Mesendoderm (in vitro differentiated cells): ENCODE data around the gene TMEFF1.

ENCODE experiments used
- DNase-seq: peaks from one replicate; pipeline ENCODE4 v3.0.0; 2013
- H2AK5ac ChIP-seq: 2 replicates; pipeline ENCODE4 v1.6.1; 2013; ENCODE audit warnings: low read length, inconsistent platforms
- H2BK120ac ChIP-seq: 2 replicates; pipeline ENCODE4 v1.6.1; 2013; ENCODE audit warnings: low read depth, mild to moderate bottlenecking, low read length, moderate library complexity, mixed read lengths
- H2BK15ac ChIP-seq: replicated peaks from 2 replicates; pipeline ENCODE4 v1.6.1; 2013; ENCODE audit warnings: low read depth, mild to moderate bottlenecking, moderate library complexity
- H2BK5ac ChIP-seq: 2 replicates; pipeline ENCODE4 v1.6.1; 2013; ENCODE audit warnings: low read length, inconsistent platforms
- H3K18ac ChIP-seq: 2 replicates; pipeline ENCODE4 v1.6.1; 2013; ENCODE audit warnings: mild to moderate bottlenecking, low read length, mixed read lengths
- H3K23ac ChIP-seq: one replicate; pipeline ENCODE4 v1.6.1; 2013; ENCODE audit warnings: low read length
- H3K27ac ChIP-seq: 2 replicates; pipeline ENCODE4 v1.5.1; 2013; ENCODE audit warnings: low read depth, mild to moderate bottlenecking, inconsistent platforms, low read length, moderate library complexity
- H3K27me3 ChIP-seq: 2 replicates; pipeline ENCODE4 v1.6.1; 2013; ENCODE audit warnings: low read length, control low read depth, mild to moderate bottlenecking, inconsistent platforms; ENCODE audit not compliant: insufficient read depth, poor library complexity
- H3K36me3 ChIP-seq: 2 replicates; pipeline ENCODE4 v1.6.1; 2013; ENCODE audit warnings: low read length, inconsistent platforms; ENCODE audit not compliant: control insufficient read depth, insufficient read depth
- H3K4ac ChIP-seq: one replicate; pipeline ENCODE4 v1.6.1; 2013; ENCODE audit warnings: low read depth, mild to moderate bottlenecking, low read length, moderate library complexity
- H3K4me1 ChIP-seq: 2 replicates; pipeline ENCODE4 v1.6.1; 2013; ENCODE audit warnings: low read depth, low read length, inconsistent platforms; ENCODE audit not compliant: control insufficient read depth
- H3K4me2 ChIP-seq: 2 replicates; pipeline ENCODE4 v1.6.1; 2013; ENCODE audit warnings: low read length
- H3K4me3 ChIP-seq: 2 replicates; pipeline ENCODE4 v1.5.1; 2013; ENCODE audit warnings: mild to moderate bottlenecking, low read length
- H3K56ac ChIP-seq: one replicate; pipeline ENCODE4 v1.6.1; 2013; ENCODE audit warnings: low read length
- H3K79me1 ChIP-seq: 2 replicates; pipeline ENCODE4 v1.6.1; 2013; ENCODE audit warnings: low read length, inconsistent platforms
- H3K79me2 ChIP-seq: 2 replicates; pipeline ENCODE4 v1.6.1; 2013; ENCODE audit warnings: mild to moderate bottlenecking, low read length; ENCODE audit not compliant: control insufficient read depth, insufficient read depth
- H3K9ac ChIP-seq: 2 replicates; pipeline ENCODE4 v1.6.1; 2013; ENCODE audit warnings: low read length, inconsistent platforms
- H4K5ac ChIP-seq: one replicate; pipeline ENCODE4 v1.6.1; 2013; ENCODE audit warnings: low read length
- H4K8ac ChIP-seq: one replicate; pipeline ENCODE4 v1.6.1; 2013; ENCODE audit warnings: low read depth, mild to moderate bottlenecking, control low read depth, low read length, moderate library complexity
- WGBS: extraction: QIAGEN DNeasy Blood & Tissue Kit; methylation state at CpG from one replicate; pipeline ENCODE4 v1.1.7; 2013; ENCODE audit warnings: low lambda C conversion rate, missing lambda C conversion rate; ENCODE audit not compliant: insufficient coverage; ENCODE audit errors: extremely low coverage; 5-methylcytosine and 5-hydroxymethylcytosine counted together

The TMEFF1 gene

DNA sequence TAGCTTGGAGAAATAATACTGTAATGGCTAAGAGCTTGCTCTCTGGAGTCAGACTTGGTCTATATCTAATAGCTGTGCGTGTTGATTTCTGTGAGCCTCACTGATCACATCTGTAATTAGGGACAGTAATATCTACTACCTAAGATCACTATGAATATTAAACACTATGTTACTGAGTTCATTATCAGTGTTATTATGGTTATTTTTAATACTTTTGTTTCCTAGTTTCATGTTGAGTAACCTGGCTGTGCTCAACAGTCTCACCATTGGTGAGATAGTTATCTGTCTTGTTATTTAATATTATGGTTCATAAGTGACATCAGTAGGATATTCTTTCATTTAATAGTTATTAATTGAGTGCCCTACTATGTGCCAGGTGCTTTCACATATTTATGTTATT is 82.5 kb downstream of the TMEFF1 start:
- H3K23ac ChIP-seq, result no peak overlapping the region
- no peaks in the 10 kb centered on the region for H3K79me2 ChIP-seq
- H3K18ac ChIP-seq, result no peak overlapping the region
- no peaks in the 10 kb centered on the region for H3K27me3 ChIP-seq
- DNase-seq, result no peak
- peaks cover 2% of the 10 kb centered on the region for H3K79me1 ChIP-seq
- H3K56ac ChIP-seq, result no peak overlapping the region
- no peak overlapping the region for H2BK5ac ChIP-seq
- H3K4me1 ChIP-seq, result no peaks in the 10 kb centered on the region
- no peak overlapping the region for H3K4me3 ChIP-seq
- no peak overlapping the region for H3K9ac ChIP-seq
- no peak overlapping the region for H2BK15ac ChIP-seq
- H2AK5ac ChIP-seq, result no peak overlapping the region
- H4K8ac ChIP-seq, result no peak overlapping the region
- H3K27ac ChIP-seq, result no peak overlapping the region
- H2BK120ac ChIP-seq, result no peak overlapping the region
- no peaks in the 10 kb centered on the region for H3K36me3 ChIP-seq
- H3K4me2 ChIP-seq, result no peak overlapping the region
- H4K5ac ChIP-seq, result no peak overlapping the region
- no CpG with 5 or more reads among the region's 1 CpG for WGBS
- H3K4ac ChIP-seq, result no peak overlapping the region

DNA sequence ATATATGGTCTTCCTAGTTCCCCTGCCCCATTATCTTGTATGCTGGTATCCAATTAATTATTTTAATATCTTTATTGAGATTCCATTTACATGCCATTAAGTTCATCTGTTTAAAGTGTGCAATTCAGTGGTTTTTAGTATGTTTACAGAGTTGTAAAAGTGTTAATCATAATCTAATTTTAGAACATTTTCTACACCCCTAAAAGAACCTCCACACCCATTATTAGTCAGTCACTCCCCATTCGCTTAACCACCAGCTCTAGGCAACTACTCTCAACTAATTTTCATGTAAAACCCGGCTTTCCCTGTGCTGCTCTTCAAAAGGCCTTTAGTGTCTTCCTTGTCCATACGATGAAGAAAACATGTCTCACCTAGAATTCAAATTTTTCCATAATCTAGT is 84.1 kb downstream of the TMEFF1 start:
- Histone ChIP-seq H3K79me1 (peaks cover 2% of the 10 kb centered on the region), H3K27ac (no peak overlapping the region), H3K27me3 (no peaks in the 10 kb centered on the region), H3K23ac (no peak overlapping the region), H2AK5ac (no peak overlapping the region), H3K9ac (no peak overlapping the region), H4K5ac (no peak overlapping the region), H3K4me3 (no peak overlapping the region), H3K18ac (no peak overlapping the region), H3K4ac (no peak overlapping the region), H2BK5ac (no peak overlapping the region), H3K4me2 (no peak overlapping the region), H4K8ac (no peak overlapping the region), H2BK120ac (no peak overlapping the region), H3K79me2 (no peaks in the 10 kb centered on the region), H2BK15ac (no peak overlapping the region), H3K56ac (no peak overlapping the region), H3K36me3 (no peaks in the 10 kb centered on the region), H3K4me1 (no peaks in the 10 kb centered on the region)
- no peak for DNase-seq
- no CpG with 5 or more reads among the region's 3 CpGs for WGBS

DNA sequence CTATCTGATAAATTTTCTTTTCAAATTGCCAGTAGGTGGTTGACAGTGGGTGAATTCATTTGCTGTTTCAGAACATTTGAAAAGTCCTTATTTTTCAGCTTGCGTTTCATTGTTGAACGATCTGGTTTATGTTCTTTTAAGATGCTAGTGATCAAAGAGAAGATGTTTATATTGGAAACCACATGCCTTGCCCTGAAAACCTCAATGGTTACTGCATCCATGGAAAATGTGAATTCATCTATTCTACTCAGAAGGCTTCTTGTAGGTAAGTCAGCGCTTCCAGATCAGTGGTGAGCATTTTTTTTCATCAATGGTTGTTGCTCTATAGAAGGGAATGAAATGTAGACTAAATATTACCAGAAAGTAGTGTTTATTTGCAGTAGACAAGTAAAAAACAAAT is 88.3 kb downstream of the TMEFF1 start:
- no peaks in the 10 kb centered on the region for H3K36me3 ChIP-seq
- H3K27me3 ChIP-seq, result no peaks in the 10 kb centered on the region
- no peak overlapping the region for H4K5ac ChIP-seq
- H3K56ac ChIP-seq, result no peak overlapping the region
- no peaks in the 10 kb centered on the region for H3K79me2 ChIP-seq
- no peak overlapping the region for H2BK5ac ChIP-seq
- H3K4me2 ChIP-seq, result no peak overlapping the region
- H3K4ac ChIP-seq, result no peak overlapping the region
- H2BK15ac ChIP-seq, result no peak overlapping the region
- H3K27ac ChIP-seq, result no peak overlapping the region
- no CpG with 5 or more reads among the region's 3 CpGs for WGBS
- H3K4me3 ChIP-seq, result no peak overlapping the region
- H3K18ac ChIP-seq, result no peak overlapping the region
- no peak overlapping the region for H2AK5ac ChIP-seq
- no peaks in the 10 kb centered on the region for H3K79me1 ChIP-seq
- H3K9ac ChIP-seq, result no peak overlapping the region
- no peak overlapping the region for H2BK120ac ChIP-seq
- DNase-seq, result no peak
- H4K8ac ChIP-seq, result no peak overlapping the region
- no peak overlapping the region for H3K23ac ChIP-seq
- H3K4me1 ChIP-seq, result peaks cover 11% of the 10 kb centered on the region

- Histone ChIP-seq H3K56ac (no peak overlapping the region), H2AK5ac (no peak overlapping the region), H3K4me1 (peaks cover 11% of the 10 kb centered on the region), H3K18ac (no peak overlapping the region), H3K36me3 (no peaks in the 10 kb centered on the region), H3K79me2 (no peaks in the 10 kb centered on the region), H2BK5ac (no peak overlapping the region), H2BK120ac (no peak overlapping the region), H4K8ac (no peak overlapping the region), H3K27me3 (no peaks in the 10 kb centered on the region), H2BK15ac (no peak overlapping the region), H4K5ac (no peak overlapping the region), H3K79me1 (peaks cover 3% of the 10 kb centered on the region), H3K4me2 (no peak overlapping the region), H3K27ac (no peak overlapping the region), H3K23ac (no peak overlapping the region), H3K4ac (no peak overlapping the region), H3K4me3 (no peak overlapping the region), H3K9ac (no peak overlapping the region)
- no peak for DNase-seq
- WGBS, result no CpG with 5 or more reads among the region's 3 CpGs
Measured at GRCh38 chr9:100567856-100568255, 94.9 kb downstream of the TMEFF1 start.

DNA sequence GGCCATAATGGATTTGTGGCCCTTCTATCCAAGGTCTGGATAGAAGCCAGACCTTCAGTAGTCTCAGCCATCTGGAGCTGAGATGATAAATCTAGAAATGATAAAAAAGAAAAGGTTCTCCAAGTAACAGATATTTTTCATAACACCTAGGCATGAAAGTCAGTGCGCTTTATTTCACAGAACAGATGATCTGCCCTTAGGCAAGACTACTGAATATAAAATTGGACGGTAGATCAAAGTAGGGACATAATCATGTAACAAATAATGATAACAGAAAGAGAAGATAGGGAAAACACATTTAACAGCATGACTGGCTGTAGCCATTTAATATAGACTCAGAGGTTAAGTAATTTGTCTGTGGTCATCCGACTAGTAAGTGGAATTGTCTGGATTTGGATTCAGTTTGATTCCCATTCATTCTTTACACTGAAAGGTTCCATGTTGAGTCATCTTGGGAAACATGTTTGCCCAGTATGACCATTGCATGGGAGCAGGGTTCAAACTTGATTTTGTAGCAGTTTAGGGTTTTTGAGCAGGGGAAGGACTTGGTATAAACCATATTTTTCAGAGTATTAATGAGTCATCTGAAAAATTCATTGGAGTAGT is 100.8 kb downstream of the TMEFF1 start:
- H3K4me2 ChIP-seq, result no peak overlapping the region
- no CpG with 5 or more reads among the region's 3 CpGs for WGBS
- H3K36me3 ChIP-seq, result no peaks in the 10 kb centered on the region

GRCh38 chr9:100575006-100575405 is 102.1 kb downstream of the TMEFF1 start:
- H3K4me3 ChIP-seq, result no peak overlapping the region
- H3K27me3 ChIP-seq, result no peaks in the 10 kb centered on the region
- H3K4me2 ChIP-seq, result no peak overlapping the region
- no peak overlapping the region for H3K56ac ChIP-seq
- no peak overlapping the region for H2AK5ac ChIP-seq
- no peak overlapping the region for H2BK5ac ChIP-seq
- no peaks in the 10 kb centered on the region for H3K79me1 ChIP-seq
- H3K79me2 ChIP-seq, result no peaks in the 10 kb centered on the region
- no CpG with 5 or more reads among the region's 4 CpGs for WGBS
- H4K8ac ChIP-seq, result no peak overlapping the region
- H4K5ac ChIP-seq, result no peak overlapping the region
- H3K4ac ChIP-seq, result no peak overlapping the region
- no peaks in the 10 kb centered on the region for H3K36me3 ChIP-seq
- H3K27ac ChIP-seq, result no peak overlapping the region
- DNase-seq, result no peak
- no peak overlapping the region for H3K18ac ChIP-seq
- no peaks in the 10 kb centered on the region for H3K4me1 ChIP-seq
- H2BK15ac ChIP-seq, result no peak overlapping the region
- no peak overlapping the region for H3K23ac ChIP-seq
- no peak overlapping the region for H3K9ac ChIP-seq
- H2BK120ac ChIP-seq, result no peak overlapping the region

More for the DNA sequence above, 100.8 kb downstream of the TMEFF1 start:
- H3K9ac ChIP-seq, result no peak overlapping the region
- peaks cover 3% of the 10 kb centered on the region for H3K79me1 ChIP-seq
- no peak overlapping the region for H4K5ac ChIP-seq
- H2BK15ac ChIP-seq, result no peak overlapping the region
- no peaks in the 10 kb centered on the region for H3K79me2 ChIP-seq
- no peak overlapping the region for H3K23ac ChIP-seq
- no peak overlapping the region for H4K8ac ChIP-seq
- H3K56ac ChIP-seq, result no peak overlapping the region
- no peak overlapping the region for H3K27ac ChIP-seq
- H3K27me3 ChIP-seq, result no peaks in the 10 kb centered on the region
- DNase-seq, result no peak
- H3K4me3 ChIP-seq, result no peak overlapping the region
- no peak overlapping the region for H3K18ac ChIP-seq
- no peaks in the 10 kb centered on the region for H3K4me1 ChIP-seq
- no peak overlapping the region for H2BK120ac ChIP-seq
- no peak overlapping the region for H2BK5ac ChIP-seq
- H2AK5ac ChIP-seq, result no peak overlapping the region
- no peak overlapping the region for H3K4ac ChIP-seq
